ENCODE measurements around the gene ASCC3.

DNA sequence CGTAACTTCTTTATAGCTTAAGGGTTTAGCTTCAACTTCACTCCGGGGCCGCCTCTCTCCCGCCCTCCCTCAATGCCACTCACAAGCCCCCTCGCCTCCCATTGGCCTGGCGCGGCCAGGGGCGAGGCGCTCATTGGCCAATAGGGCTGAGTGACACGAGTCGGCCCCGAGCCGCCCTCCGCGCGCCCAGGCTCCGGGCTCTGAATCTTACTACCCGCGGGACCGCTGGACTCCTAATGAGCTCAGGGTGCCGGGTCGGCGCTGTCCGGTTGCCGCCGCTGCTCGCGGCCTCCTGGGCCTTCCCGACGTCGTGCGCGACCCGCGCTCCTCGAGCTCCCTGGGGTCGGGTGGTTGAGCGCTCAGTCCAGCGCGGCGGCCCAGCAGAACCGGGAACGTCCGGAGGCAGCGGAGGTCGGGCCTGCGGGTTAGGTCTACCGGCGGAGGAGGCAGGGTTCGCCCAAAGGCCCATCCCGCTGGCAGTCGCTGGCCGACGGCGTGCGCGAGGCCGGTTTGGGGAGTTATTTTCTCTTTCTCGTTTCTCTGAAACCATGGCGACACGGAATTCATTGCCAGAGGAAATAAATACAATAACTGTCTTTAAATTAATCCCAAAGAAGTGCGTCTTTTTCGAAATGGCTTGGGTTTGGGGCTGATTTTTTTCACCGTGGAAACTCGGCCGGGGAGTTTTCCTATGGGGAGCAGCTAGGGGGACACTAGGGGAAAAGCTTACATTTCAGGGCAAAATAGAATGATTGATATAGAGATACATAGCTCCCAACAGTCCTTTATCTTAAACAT lies 416.0 kb downstream of the ASCC3 start, which contains the start of gene SIM1:
- TF ChIP-seq, protein P1, sequence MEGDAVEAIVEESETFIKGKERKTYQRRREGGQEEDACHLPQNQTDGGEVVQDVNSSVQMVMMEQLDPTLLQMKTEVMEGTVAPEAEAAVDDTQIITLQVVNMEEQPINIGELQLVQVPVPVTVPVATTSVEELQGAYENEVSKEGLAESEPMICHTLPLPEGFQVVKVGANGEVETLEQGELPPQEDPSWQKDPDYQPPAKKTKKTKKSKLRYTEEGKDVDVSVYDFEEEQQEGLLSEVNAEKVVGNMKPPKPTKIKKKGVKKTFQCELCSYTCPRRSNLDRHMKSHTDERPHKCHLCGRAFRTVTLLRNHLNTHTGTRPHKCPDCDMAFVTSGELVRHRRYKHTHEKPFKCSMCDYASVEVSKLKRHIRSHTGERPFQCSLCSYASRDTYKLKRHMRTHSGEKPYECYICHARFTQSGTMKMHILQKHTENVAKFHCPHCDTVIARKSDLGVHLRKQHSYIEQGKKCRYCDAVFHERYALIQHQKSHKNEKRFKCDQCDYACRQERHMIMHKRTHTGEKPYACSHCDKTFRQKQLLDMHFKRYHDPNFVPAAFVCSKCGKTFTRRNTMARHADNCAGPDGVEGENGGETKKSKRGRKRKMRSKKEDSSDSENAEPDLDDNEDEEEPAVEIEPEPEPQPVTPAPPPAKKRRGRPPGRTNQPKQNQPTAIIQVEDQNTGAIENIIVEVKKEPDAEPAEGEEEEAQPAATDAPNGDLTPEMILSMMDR (IDR thresholded peaks at IDR 0.05; ENCODE audit: borderline replicate concordance, extremely low read depth, low read length, poor library complexity, severe bottlenecking) = no peak
- TF ChIP-seq EZH2 (IDR thresholded peaks at IDR 0.05; ENCODE audit: borderline replicate concordance, low read depth, low read length, severe bottlenecking) = no peak
